ENCODE data around the gene FGD4.

The FGD4 gene

DNA sequence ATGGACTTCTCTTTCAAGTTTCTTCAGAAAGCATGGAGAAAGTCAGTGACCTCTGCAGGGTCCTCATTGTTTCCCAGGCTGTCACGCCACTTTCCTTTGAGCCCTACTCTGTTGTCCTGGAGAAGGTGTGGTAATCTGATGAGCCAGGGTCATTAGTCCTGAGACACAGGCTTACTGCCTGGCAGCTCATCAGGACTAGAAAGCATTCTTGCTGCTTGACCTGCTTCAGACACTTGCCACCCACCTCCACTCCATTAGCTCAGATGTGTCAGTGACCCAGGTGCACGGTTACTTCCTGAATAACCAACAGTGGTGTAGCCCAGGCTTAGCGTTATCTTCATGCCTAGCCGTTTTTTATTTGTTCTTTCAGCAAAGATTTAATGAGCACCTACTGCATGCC, 93.9 kb downstream of the FGD4 start:
- no peaks in the 10 kb centered on the region for H3K4me1 ChIP-seq (ENCODE audit: insufficient read depth, low read length, poor library complexity, severe bottlenecking)
- H3K4me2 ChIP-seq (ENCODE audit: low read depth, low read length, poor library complexity, severe bottlenecking): no peak overlapping the region
- no peaks in the 10 kb centered on the region for H3F3A ChIP-seq (ENCODE audit: low read depth)
- no peaks in the 10 kb centered on the region for H3K9me3 ChIP-seq (ENCODE audit: insufficient read depth, low read depth, low read length)
- H3K36me3 ChIP-seq (ENCODE audit: insufficient read depth, low read length): no peaks in the 10 kb centered on the region
- no peak overlapping the region for H3K9ac ChIP-seq (ENCODE audit: low read depth, low read length, poor library complexity, severe bottlenecking)
- no peaks in the 10 kb centered on the region for H4K20me1 ChIP-seq (ENCODE audit: insufficient read depth, low read length, poor library complexity, severe bottlenecking)
- H3K27me3 ChIP-seq (ENCODE audit: insufficient read depth, low read length, poor library complexity, severe bottlenecking): no peaks in the 10 kb centered on the region
- no peak overlapping the region for H3K4me3 ChIP-seq (ENCODE audit: low read length, poor library complexity, severe bottlenecking)
- no peaks in the 10 kb centered on the region for H3K79me2 ChIP-seq (ENCODE audit: insufficient read depth, low read length)
- H3K9me2 ChIP-seq (replicated peaks; ENCODE audit: low read depth, low read length): no peaks in the 10 kb centered on the region
- no peak overlapping the region for H2AFZ ChIP-seq (ENCODE audit: low read length)
- TF ChIP-seq EZH2phosphoT487 (IDR thresholded peaks at IDR 0.05; ENCODE audit: borderline replicate concordance): no peak
- TF ChIP-seq, protein P1, sequence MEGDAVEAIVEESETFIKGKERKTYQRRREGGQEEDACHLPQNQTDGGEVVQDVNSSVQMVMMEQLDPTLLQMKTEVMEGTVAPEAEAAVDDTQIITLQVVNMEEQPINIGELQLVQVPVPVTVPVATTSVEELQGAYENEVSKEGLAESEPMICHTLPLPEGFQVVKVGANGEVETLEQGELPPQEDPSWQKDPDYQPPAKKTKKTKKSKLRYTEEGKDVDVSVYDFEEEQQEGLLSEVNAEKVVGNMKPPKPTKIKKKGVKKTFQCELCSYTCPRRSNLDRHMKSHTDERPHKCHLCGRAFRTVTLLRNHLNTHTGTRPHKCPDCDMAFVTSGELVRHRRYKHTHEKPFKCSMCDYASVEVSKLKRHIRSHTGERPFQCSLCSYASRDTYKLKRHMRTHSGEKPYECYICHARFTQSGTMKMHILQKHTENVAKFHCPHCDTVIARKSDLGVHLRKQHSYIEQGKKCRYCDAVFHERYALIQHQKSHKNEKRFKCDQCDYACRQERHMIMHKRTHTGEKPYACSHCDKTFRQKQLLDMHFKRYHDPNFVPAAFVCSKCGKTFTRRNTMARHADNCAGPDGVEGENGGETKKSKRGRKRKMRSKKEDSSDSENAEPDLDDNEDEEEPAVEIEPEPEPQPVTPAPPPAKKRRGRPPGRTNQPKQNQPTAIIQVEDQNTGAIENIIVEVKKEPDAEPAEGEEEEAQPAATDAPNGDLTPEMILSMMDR (conservative IDR thresholded peaks at IDR 0.05; ENCODE audit: low read length): no peak

DNA sequence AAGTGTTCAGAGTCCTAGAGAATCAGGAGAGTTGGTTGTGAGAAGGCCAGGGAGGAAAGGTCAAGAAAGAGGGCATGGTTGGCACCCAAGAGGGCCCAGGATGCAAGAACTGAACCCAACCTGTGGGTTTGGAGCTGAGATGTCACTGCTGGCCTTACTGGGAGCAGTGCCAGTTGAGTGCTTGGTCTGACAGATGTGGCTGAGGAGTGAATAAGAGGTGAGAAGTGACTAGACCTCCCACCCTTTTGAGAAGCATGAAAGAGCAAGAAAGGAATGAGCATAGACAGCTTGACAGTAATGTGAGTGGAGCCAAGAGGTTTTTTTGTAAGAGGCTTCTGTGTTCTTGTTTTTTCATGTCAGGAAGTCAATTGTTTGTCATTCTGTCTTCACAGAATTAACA, 95.3 kb downstream of the FGD4 start:
- no peaks in the 10 kb centered on the region for H3K9me3 ChIP-seq (ENCODE audit: insufficient read depth, low read depth, low read length)
- no peaks in the 10 kb centered on the region for H3K4me1 ChIP-seq (ENCODE audit: insufficient read depth, low read length, poor library complexity, severe bottlenecking)
- H3K4me2 ChIP-seq (ENCODE audit: low read depth, low read length, poor library complexity, severe bottlenecking): no peak overlapping the region

DNA sequence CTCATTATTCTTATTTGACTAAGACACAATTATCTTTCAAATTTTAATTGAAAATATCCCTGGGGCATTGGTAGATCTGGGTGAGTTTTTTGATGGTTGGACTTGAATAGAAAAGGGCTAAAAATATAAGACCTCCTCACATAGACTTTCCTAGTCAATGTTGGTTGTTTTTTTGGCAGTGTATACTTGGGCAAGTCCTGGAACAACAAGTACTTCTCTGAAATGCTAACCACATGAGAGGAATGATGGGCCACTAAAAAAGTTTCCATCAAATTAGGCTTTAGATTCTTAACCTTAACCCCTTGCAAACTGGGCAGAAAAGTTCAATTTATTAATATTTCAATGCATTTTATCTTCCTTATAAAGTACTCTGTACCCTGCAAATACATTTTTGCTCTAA, 97.6 kb downstream of the FGD4 start:
- Histone ChIP-seq H3K4me3 (ENCODE audit: low read length, poor library complexity, severe bottlenecking) (no peak overlapping the region), H3K79me2 (ENCODE audit: insufficient read depth, low read length) (no peaks in the 10 kb centered on the region), H3K4me2 (ENCODE audit: low read depth, low read length, poor library complexity, severe bottlenecking) (no peak overlapping the region), H3F3A (ENCODE audit: low read depth) (no peaks in the 10 kb centered on the region), H2AFZ (ENCODE audit: low read length) (no peak overlapping the region), H3K36me3 (ENCODE audit: insufficient read depth, low read length) (no peaks in the 10 kb centered on the region), H3K9me2 (replicated peaks; ENCODE audit: low read depth, low read length) (no peaks in the 10 kb centered on the region), H3K4me1 (ENCODE audit: insufficient read depth, low read length, poor library complexity, severe bottlenecking) (no peaks in the 10 kb centered on the region), H4K20me1 (ENCODE audit: insufficient read depth, low read length, poor library complexity, severe bottlenecking) (no peaks in the 10 kb centered on the region), H3K9ac (ENCODE audit: low read depth, low read length, poor library complexity, severe bottlenecking) (no peak overlapping the region), H3K27me3 (ENCODE audit: insufficient read depth, low read length, poor library complexity, severe bottlenecking) (no peaks in the 10 kb centered on the region), H3K9me3 (ENCODE audit: insufficient read depth, low read depth, low read length) (no peaks in the 10 kb centered on the region)
- TF ChIP-seq, protein P1 (conservative IDR thresholded peaks at IDR 0.05; ENCODE audit: low read length): no peak
- no peak for TF ChIP-seq EZH2phosphoT487 (IDR thresholded peaks at IDR 0.05; ENCODE audit: borderline replicate concordance)

More for the DNA sequence above, 95.3 kb downstream of the FGD4 start:
- no peaks in the 10 kb centered on the region for H3K9me2 ChIP-seq (replicated peaks; ENCODE audit: low read depth, low read length)
- H3K27me3 ChIP-seq (ENCODE audit: insufficient read depth, low read length, poor library complexity, severe bottlenecking): no peaks in the 10 kb centered on the region
- no peaks in the 10 kb centered on the region for H3K79me2 ChIP-seq (ENCODE audit: insufficient read depth, low read length)
- H3F3A ChIP-seq (ENCODE audit: low read depth): no peaks in the 10 kb centered on the region
- no peak overlapping the region for H3K9ac ChIP-seq (ENCODE audit: low read depth, low read length, poor library complexity, severe bottlenecking)
- H3K4me3 ChIP-seq (ENCODE audit: low read length, poor library complexity, severe bottlenecking): no peak overlapping the region
- H2AFZ ChIP-seq (ENCODE audit: low read length): peak overlapping the region; percentile 74
- no peaks in the 10 kb centered on the region for H4K20me1 ChIP-seq (ENCODE audit: insufficient read depth, low read length, poor library complexity, severe bottlenecking)
- no peak for TF ChIP-seq EZH2phosphoT487 (IDR thresholded peaks at IDR 0.05; ENCODE audit: borderline replicate concordance)
- TF ChIP-seq, protein P1 (conservative IDR thresholded peaks at IDR 0.05; ENCODE audit: low read length): no peak
- no peaks in the 10 kb centered on the region for H3K36me3 ChIP-seq (ENCODE audit: insufficient read depth, low read length)
